Astrocyte (in vitro differentiated cells and primary cell): ENCODE data around the gene FHIT. TPM values are rescaled to one million over a fixed set of nuclear protein-coding genes. Genes with fewer than 3 reads are reported as not detected.
A peak's percentile ranks its signal among the peaks of the same experiment; 100 is the strongest.

Experiments
- DNase-seq: peaks from one replicate; pipeline ENCODE4 v3.0.0-alpha.2; 2010; ENCODE audit warnings: low read depth
- FAIRE-seq: peaks from 2 replicates; lab custom pipeline; 2011; peaks lifted over from hg19 to GRCh38; lab: Jason Lieb, UNC
- H2AFZ ChIP-seq: 2 replicates; pipeline ENCODE4 v1.6.0; 2012; ENCODE audit warnings: low read depth, low read length, inconsistent platforms
- H3K27ac ChIP-seq: 2 replicates; pipeline ENCODE4 v1.5.1; 2011; ENCODE audit warnings: low read depth, low read length, inconsistent platforms
- H3K27me3 ChIP-seq: 2 replicates; pipeline ENCODE4 v1.6.0; 2011; ENCODE audit warnings: low read length, inconsistent platforms; ENCODE audit not compliant: insufficient read depth
- H3K36me3 ChIP-seq: 2 replicates; pipeline ENCODE4 v1.5.1; 2011; ENCODE audit warnings: low read length, inconsistent platforms; ENCODE audit not compliant: insufficient read depth
- H3K4me1 ChIP-seq: 2 replicates; pipeline ENCODE4 v1.5.1; 2011; ENCODE audit warnings: low read length, inconsistent platforms; ENCODE audit not compliant: insufficient read depth
- H3K4me2 ChIP-seq: 2 replicates; pipeline ENCODE4 v1.6.0; 2012; ENCODE audit warnings: low read length, inconsistent platforms
- H3K4me3 ChIP-seq: 2 replicates; pipeline ENCODE4 v1.5.1; 2011; ENCODE audit warnings: low read depth, mild to moderate bottlenecking, low read length, inconsistent platforms; ENCODE audit not compliant: insufficient read depth
- H3K79me2 ChIP-seq: 2 replicates; pipeline ENCODE4 v1.6.0; 2012; ENCODE audit warnings: mild to moderate bottlenecking, low read length, inconsistent platforms; ENCODE audit not compliant: insufficient read depth
- H3K9ac ChIP-seq: 2 replicates; pipeline ENCODE4 v1.6.0; 2012; ENCODE audit warnings: mild to moderate bottlenecking, low read length, inconsistent platforms
- H3K9me3 ChIP-seq: 2 replicates; pipeline ENCODE4 v1.5.1; 2012; ENCODE audit warnings: low read depth, mild to moderate bottlenecking, low read length, inconsistent platforms; ENCODE audit not compliant: insufficient read depth
- H4K20me1 ChIP-seq: 2 replicates; pipeline ENCODE4 v1.6.0; 2012; ENCODE audit warnings: low read length, inconsistent platforms; ENCODE audit not compliant: insufficient read depth
- H3K27ac Mint-ChIP-seq: one replicate; pipeline ENCODE4 v1.8.0; 2021; ENCODE audit warnings: mild to moderate bottlenecking, mixed read lengths; ENCODE audit not compliant: unreplicated experiment
- H3K27me3 Mint-ChIP-seq: one replicate; pipeline ENCODE4 v1.8.0; 2021; ENCODE audit warnings: low read depth, mixed read lengths; ENCODE audit not compliant: unreplicated experiment
- H3K36me3 Mint-ChIP-seq: one replicate; pipeline ENCODE4 v1.8.0; 2021; ENCODE audit warnings: low read depth, mixed read lengths; ENCODE audit not compliant: unreplicated experiment
- H3K4me1 Mint-ChIP-seq: one replicate; pipeline ENCODE4 v1.8.0; 2021; ENCODE audit warnings: low read depth, mixed read lengths; ENCODE audit not compliant: unreplicated experiment
- H3K4me3 Mint-ChIP-seq: one replicate; pipeline ENCODE4 v1.8.0; 2021; ENCODE audit warnings: mild to moderate bottlenecking, moderate library complexity, mixed read lengths; ENCODE audit not compliant: unreplicated experiment
- H3K9me3 Mint-ChIP-seq: one replicate; pipeline ENCODE4 v1.8.0; 2021; ENCODE audit warnings: mild to moderate bottlenecking, mixed read lengths; ENCODE audit not compliant: unreplicated experiment
- EZH2 ChIP-seq: IDR thresholded peaks from 2 replicates; pipeline ENCODE4 v1.6.1; 2012; ENCODE audit warnings: mild to moderate bottlenecking, low read length, inconsistent platforms; ENCODE audit not compliant: insufficient read depth
- total RNA-seq: library from RNA; stranded (reverse); gene quantifications from 2 replicates; pipeline ENCODE4 v1.2.1, GENCODE V29; 2021
- TF ChIP-seq, protein P1 (sequence below): IDR thresholded peaks from 2 replicates; pipeline ENCODE4 v1.5.1; 2011; ENCODE audit warnings: low read depth, mild to moderate bottlenecking, inconsistent platforms, low read length, moderate library complexity; ENCODE audit not compliant: insufficient read depth

The FHIT gene
- total RNA-seq, 1 donor from 2014 or later, result 6.7 TPM

DNA sequence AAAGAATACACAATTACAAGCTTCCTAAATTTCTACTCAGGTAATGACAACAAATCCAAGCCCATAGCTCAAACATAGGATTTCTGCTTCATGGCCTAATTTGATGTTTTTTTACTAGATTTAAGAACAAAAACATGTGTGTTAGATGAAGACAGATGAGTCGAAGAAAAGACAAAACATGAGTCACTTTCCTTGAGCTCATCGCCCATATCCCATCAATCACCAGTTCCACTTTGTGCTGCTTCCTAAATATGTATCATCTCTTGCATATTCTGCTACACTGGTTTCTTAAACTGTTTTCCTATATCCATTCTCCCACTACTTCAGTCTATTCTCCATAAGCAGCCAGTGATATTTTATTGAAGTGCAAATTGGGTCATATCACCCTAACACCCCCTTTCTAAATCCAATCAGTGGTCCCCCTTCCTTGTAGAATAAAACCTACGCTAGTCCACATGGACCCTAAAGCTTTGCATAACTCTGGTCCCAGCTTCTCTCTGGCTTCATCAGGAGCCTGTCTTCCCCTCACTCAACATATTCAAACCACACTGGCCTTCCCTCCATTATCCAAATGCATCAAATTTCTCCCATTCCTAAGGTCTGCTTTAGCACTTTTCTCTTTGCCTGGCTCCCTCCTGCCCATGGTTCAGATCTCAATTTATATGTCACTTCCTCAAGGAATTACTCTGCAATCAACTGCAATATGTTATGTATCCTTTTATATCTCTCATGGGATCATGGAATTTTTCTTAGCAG, 1033.9 kb downstream of the FHIT start:
- H3K9ac ChIP-seq, result no peak overlapping the region
- H3K9me3 ChIP-seq, result no peaks in the 10 kb centered on the region
- no peaks in the 10 kb centered on the region for H3K9me3 Mint-ChIP-seq
- no peaks in the 10 kb centered on the region for H3K79me2 ChIP-seq
- H3K4me1 ChIP-seq, result no peaks in the 10 kb centered on the region
- H3K27ac ChIP-seq, result no peak overlapping the region
- no peak overlapping the region for H3K4me2 ChIP-seq
- TF ChIP-seq EZH2, result no peak
- TF ChIP-seq, protein P1, sequence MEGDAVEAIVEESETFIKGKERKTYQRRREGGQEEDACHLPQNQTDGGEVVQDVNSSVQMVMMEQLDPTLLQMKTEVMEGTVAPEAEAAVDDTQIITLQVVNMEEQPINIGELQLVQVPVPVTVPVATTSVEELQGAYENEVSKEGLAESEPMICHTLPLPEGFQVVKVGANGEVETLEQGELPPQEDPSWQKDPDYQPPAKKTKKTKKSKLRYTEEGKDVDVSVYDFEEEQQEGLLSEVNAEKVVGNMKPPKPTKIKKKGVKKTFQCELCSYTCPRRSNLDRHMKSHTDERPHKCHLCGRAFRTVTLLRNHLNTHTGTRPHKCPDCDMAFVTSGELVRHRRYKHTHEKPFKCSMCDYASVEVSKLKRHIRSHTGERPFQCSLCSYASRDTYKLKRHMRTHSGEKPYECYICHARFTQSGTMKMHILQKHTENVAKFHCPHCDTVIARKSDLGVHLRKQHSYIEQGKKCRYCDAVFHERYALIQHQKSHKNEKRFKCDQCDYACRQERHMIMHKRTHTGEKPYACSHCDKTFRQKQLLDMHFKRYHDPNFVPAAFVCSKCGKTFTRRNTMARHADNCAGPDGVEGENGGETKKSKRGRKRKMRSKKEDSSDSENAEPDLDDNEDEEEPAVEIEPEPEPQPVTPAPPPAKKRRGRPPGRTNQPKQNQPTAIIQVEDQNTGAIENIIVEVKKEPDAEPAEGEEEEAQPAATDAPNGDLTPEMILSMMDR, result no peak
- H4K20me1 ChIP-seq, result no peaks in the 10 kb centered on the region
- FAIRE-seq (no peak), DNase-seq (peak; percentile 30)
- H3K4me1 Mint-ChIP-seq, result peaks cover 19% of the 10 kb centered on the region
- H3K4me3 ChIP-seq, result no peak overlapping the region
- H3K27ac Mint-ChIP-seq, result no peak overlapping the region
- no peaks in the 10 kb centered on the region for H3K27me3 ChIP-seq
- H3K36me3 ChIP-seq, result no peaks in the 10 kb centered on the region
- H3K36me3 Mint-ChIP-seq, result no peaks in the 10 kb centered on the region
- H3K4me3 Mint-ChIP-seq, result no peak overlapping the region
- no peaks in the 10 kb centered on the region for H3K27me3 Mint-ChIP-seq
- H2AFZ ChIP-seq, result no peak overlapping the region

- no peak overlapping the region for H3K27ac Mint-ChIP-seq
- peaks cover 19% of the 10 kb centered on the region for H3K4me1 Mint-ChIP-seq
- Histone ChIP-seq H3K4me1 (no peaks in the 10 kb centered on the region), H3K79me2 (no peaks in the 10 kb centered on the region), H3K27me3 (no peaks in the 10 kb centered on the region), H3K27ac (no peak overlapping the region), H2AFZ (no peak overlapping the region), H3K4me3 (no peak overlapping the region), H4K20me1 (no peaks in the 10 kb centered on the region), H3K36me3 (no peaks in the 10 kb centered on the region), H3K9me3 (no peaks in the 10 kb centered on the region), H3K9ac (no peak overlapping the region), H3K4me2 (no peak overlapping the region)
- H3K36me3 Mint-ChIP-seq, result no peaks in the 10 kb centered on the region
- FAIRE-seq (no peak), DNase-seq (no peak)
- H3K9me3 Mint-ChIP-seq, result no peaks in the 10 kb centered on the region
- no peaks in the 10 kb centered on the region for H3K27me3 Mint-ChIP-seq
- TF ChIP-seq, protein P1, result no peak
- no peak for TF ChIP-seq EZH2
- H3K4me3 Mint-ChIP-seq, result no peak overlapping the region
These were observed 1034.7 kb downstream of the FHIT start for GRCh38 chr3:60216462-60217075.

- H3K4me1 ChIP-seq, result no peaks in the 10 kb centered on the region
- no peak overlapping the region for H2AFZ ChIP-seq
- H3K9me3 ChIP-seq, result no peaks in the 10 kb centered on the region
- Mint-ChIP-seq H3K36me3 (no peaks in the 10 kb centered on the region), H3K4me3 (no peak overlapping the region), H3K9me3 (no peaks in the 10 kb centered on the region), H3K27me3 (no peaks in the 10 kb centered on the region), H3K4me1 (peaks cover 19% of the 10 kb centered on the region), H3K27ac (no peak overlapping the region)
- no peak overlapping the region for H3K4me3 ChIP-seq
- no peak for TF ChIP-seq EZH2
- TF ChIP-seq, protein P1, result no peak
- FAIRE-seq (no peak), DNase-seq (no peak)
- H3K9ac ChIP-seq, result no peak overlapping the region
- H3K36me3 ChIP-seq, result no peaks in the 10 kb centered on the region
- H3K27ac ChIP-seq, result no peak overlapping the region
- H3K27me3 ChIP-seq, result no peaks in the 10 kb centered on the region
- H4K20me1 ChIP-seq, result no peaks in the 10 kb centered on the region
- H3K4me2 ChIP-seq, result no peak overlapping the region
- no peaks in the 10 kb centered on the region for H3K79me2 ChIP-seq
These were observed 1035.3 kb downstream of the FHIT start for GRCh38 chr3:60215946-60216345.
